Superior temporal gyrus (tissue), 1 donor: ENCODE results near the gene CYGB.

Source experiments
- DNase-seq: peaks from one replicate; pipeline ENCODE4 v3.0.0-alpha.2; 2016; ENCODE audit errors: extremely low spot score

The CYGB gene

GRCh38 chr17:76537578-76538280 is at the start of gene CYGB:
TSS of gene CYGB (minus strand) at chr17:76537709. CDS start at chr17:76537542, 167 bp downstream.
- no peak for DNase-seq

GRCh38 chr17:76586741-76587487 is 49.4 kb upstream of the CYGB start:
- no peak for DNase-seq

- DNase-seq: no peak
Observed at GRCh38 chr17:76585649-76586593, 48.4 kb upstream of the CYGB start, which contains the start of gene ST6GALNAC2. TSS of gene ST6GALNAC2 (minus strand) at chr17:76585860. CDS start at chr17:76585808, 52 bp downstream.

- no peak for DNase-seq
Observed at GRCh38 chr17:76585033-76585648, 47.6 kb upstream of the CYGB start.

- DNase-seq: no peak
Observed at GRCh38 chr17:76584427-76585032, 47.0 kb upstream of the CYGB start.

GRCh38 chr17:76582660-76583059 is 45.2 kb upstream of the CYGB start:
- DNase-seq: no peak

GRCh38 chr17:76581515-76581914 is 44.0 kb upstream of the CYGB start:
- no peak for DNase-seq

- DNase-seq: no peak
Observed at GRCh38 chr17:76579281-76579680, 41.8 kb upstream of the CYGB start.

- DNase-seq: no peak
Observed at GRCh38 chr17:76578376-76578775, 40.9 kb upstream of the CYGB start.

- DNase-seq: no peak
Observed at GRCh38 chr17:76577876-76578275, 40.4 kb upstream of the CYGB start.

GRCh38 chr17:76576189-76576588 is 38.7 kb upstream of the CYGB start:
- no peak for DNase-seq

GRCh38 chr17:76575570-76575969 is 38.1 kb upstream of the CYGB start:
- DNase-seq: no peak

- no peak for DNase-seq
Observed at GRCh38 chr17:76574166-76574565, 36.7 kb upstream of the CYGB start.

GRCh38 chr17:76573096-76573495 is 35.6 kb upstream of the CYGB start:
- DNase-seq: no peak

GRCh38 chr17:76572201-76572910 is 34.8 kb upstream of the CYGB start:
- DNase-seq: no peak

- no peak for DNase-seq
Observed at GRCh38 chr17:76570877-76571471, 33.5 kb upstream of the CYGB start.

- DNase-seq: no peak
Observed at GRCh38 chr17:76570457-76570856, 32.9 kb upstream of the CYGB start.

- DNase-seq: peak; percentile 74
Observed at GRCh38 chr17:76569607-76570279, 32.2 kb upstream of the CYGB start.

- DNase-seq: no peak
Observed at GRCh38 chr17:76568811-76569221, 31.3 kb upstream of the CYGB start.
